ENCODE results near the gene PSIP1.
"Not testable (repeated sequence)": the region's sequence is repeated elsewhere in the genome, so short reads cannot be mapped to it uniquely, and the experiment has no call there.

GRCh38 chr9:15442264-15442663 lies 68.5 kb downstream of the PSIP1 start:
- TF ChIP-seq, protein P1, sequence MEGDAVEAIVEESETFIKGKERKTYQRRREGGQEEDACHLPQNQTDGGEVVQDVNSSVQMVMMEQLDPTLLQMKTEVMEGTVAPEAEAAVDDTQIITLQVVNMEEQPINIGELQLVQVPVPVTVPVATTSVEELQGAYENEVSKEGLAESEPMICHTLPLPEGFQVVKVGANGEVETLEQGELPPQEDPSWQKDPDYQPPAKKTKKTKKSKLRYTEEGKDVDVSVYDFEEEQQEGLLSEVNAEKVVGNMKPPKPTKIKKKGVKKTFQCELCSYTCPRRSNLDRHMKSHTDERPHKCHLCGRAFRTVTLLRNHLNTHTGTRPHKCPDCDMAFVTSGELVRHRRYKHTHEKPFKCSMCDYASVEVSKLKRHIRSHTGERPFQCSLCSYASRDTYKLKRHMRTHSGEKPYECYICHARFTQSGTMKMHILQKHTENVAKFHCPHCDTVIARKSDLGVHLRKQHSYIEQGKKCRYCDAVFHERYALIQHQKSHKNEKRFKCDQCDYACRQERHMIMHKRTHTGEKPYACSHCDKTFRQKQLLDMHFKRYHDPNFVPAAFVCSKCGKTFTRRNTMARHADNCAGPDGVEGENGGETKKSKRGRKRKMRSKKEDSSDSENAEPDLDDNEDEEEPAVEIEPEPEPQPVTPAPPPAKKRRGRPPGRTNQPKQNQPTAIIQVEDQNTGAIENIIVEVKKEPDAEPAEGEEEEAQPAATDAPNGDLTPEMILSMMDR (conservative IDR thresholded peaks at IDR 0.05; ENCODE audit: low read depth, low read length) = not testable (repeated sequence)
- TF ChIP-seq POLR2A (IDR thresholded peaks at IDR 0.05; ENCODE audit: low read depth, low read length) = not testable (repeated sequence)
